Pancreas (tissue), 10 donors: Measurements from ENCODE around the gene MEGF6. TPM values are rescaled to one million over a fixed set of nuclear protein-coding genes. Genes with fewer than 3 reads are reported as not detected.
A peak's percentile ranks its signal among the peaks of the same experiment; 100 is the strongest.

Experiments used
- ATAC-seq, 4 donors: fragments of 200-7000 bp; cut with Tn5 transposase; one replicate each; pipeline versions ENCODE4 v1.8.0 to v1.9.1; 2020; ENCODE audit warnings: mild to moderate bottlenecking in 4 of 4, moderate library complexity in 4 of 4
- DNase-seq, 6 donors: peaks; one replicate each; pipeline ENCODE4 v3.0.0-alpha.2; 2020
- FAIRE-seq: peaks from 2 replicates; lab custom pipeline; 2012; peaks lifted over from hg19 to GRCh38; lab: Jason Lieb, UNC
- H3K27ac ChIP-seq, 4 donors: fragments of 200-600 bp; sonication (generic); 1 replicate in 3 of 4; 2 replicates in 1 of 4; pipeline versions ENCODE4 v1.5.0 to v1.8.0; 2020
- H3K27me3 ChIP-seq, 4 donors: fragments of 200-600 bp; one replicate each; pipeline ENCODE4 v1.8.0; 2021
- H3K36me3 ChIP-seq, 3 donors: fragments of 200-600 bp; sonication (generic) in 1 of 3; one replicate each; pipeline versions ENCODE4 v1.5.0 to v1.8.0; 2020 to 2021
- H3K4me1 ChIP-seq, 3 donors: fragments of 200-600 bp; one replicate each; pipeline ENCODE4 v1.8.0; 2021
- H3K4me3 ChIP-seq, 4 donors: fragments of 200-600 bp; sonication (generic) in 2 of 4; one replicate each; pipeline versions ENCODE4 v1.5.0 to v1.8.0; 2020 to 2021
- H3K9me3 ChIP-seq, 4 donors: fragments of 200-600 bp; one replicate each; pipeline ENCODE4 v1.8.0; 2021
- WGBS, 2 donors: extraction: QIAGEN DNeasy Blood & Tissue Kit; methylation state at CpG; one replicate each; pipeline ENCODE4 v1.1.7; 2013; 5-methylcytosine and 5-hydroxymethylcytosine counted together
- intact Hi-C, 3 donors: fragments of 100-400 bp; cut with DNase I; formaldehyde crosslinking; loops; one replicate each; pipeline versions ENCODE4 v1.11.1 to v1.14.2; 2022
- polyA plus RNA-seq, 2 donors: library from polyadenylated mRNA; stranded (reverse); fragments of 200-250 nt; gene quantifications; one replicate each; pipeline ENCODE4 v1.2.3, GENCODE V29; 2013
- total RNA-seq, 6 donors: library from RNA; stranded (reverse); fragmentation: NEBNext Ultra II Directional in 4 of 6; extraction: Animal tissue kit (Norgen Biotek cat#: 25700) in 4 of 6; gene quantifications; one replicate each; pipeline versions ENCODE4 v1.2.1 to v1.2.4, GENCODE V29; 2021 to 2023
- TF ChIP-seq, protein P1 (sequence below), 4 donors: fragments of 200-600 bp; sonication (generic) in 3 of 4; IDR thresholded peaks; one replicate each; pipeline versions ENCODE4 v1.5.0 to v1.8.0; 2021; ENCODE audit warnings: antibody characterized with exemption in 4 of 4
- donor health status: healthy with polysubstance abuse.
- donor health status: DM: no; HTN: no; CAD: no; lungs with moderate emphysema.
- donor health status: DM: no; HTN: no; CAD: no.
- donor health status: control.
- donor health status: control.
- donor health status: Bipolar disorder and iron deficiency.
- donor health status: DM: yes; HTN: yes; CAD: no.
- donor health status: DM: no; HTN: no; CAD: no.
- donor health status: DM: no; HTN: no; CAD: no.
- donor health status: DM: yes; HTN: yes; CAD: no.

The MEGF6 gene
- total and polyA plus RNA-seq, 8 donors, result 2.6 to 20.0 (median 8.4) TPM

GRCh38 chr1:3495776-3496745 lies 115.2 kb downstream of the MEGF6 start:
- FAIRE-seq, result no peak

DNA sequence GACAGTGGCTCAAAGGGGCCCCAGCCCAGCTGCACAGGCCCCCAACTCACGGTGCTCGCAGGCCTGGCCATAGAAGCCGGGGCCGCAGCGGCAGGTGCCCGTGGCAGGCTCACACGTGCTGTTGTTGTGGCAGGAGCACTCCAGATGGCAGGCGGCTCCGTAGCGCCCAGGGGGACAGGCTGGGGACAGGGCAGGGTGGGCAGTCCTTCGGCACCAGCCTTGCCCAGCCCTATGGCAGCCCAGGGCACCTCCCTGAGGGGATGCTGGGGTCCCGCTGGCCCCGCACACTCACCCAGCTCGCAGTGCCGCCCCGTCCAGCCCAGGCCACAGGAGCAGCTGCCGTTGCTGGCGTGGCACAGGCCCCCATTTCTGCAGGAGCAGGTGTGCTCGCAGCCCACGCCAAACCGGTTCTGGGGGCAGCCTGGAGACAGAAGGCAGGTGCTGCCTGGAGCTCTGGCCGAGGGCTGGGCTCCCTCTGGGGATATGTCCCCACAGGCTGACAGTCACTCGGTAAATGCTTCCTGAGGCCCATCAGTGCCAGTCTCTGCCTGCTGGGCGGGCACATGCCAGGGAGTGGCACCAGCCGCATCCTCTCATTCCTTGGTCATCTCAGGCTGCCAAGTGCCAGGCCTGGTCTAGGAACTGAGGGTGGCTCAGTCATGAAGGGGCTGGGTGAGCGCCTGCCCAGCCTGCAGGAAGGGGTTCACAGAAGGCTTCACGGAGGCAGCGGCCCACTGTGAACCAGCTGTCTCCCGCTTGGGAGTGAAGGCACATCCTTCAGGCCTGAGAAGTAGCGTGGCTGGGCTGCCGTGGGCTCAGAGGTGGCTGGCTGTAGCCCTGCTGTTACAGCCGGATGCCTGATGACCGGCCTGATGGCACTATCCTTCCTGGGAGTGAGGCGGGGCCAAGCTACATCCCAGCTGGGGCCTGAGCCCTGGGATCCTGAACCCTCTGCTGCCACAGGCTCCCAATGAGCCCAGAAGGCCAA lies 116.7 kb downstream of the MEGF6 start:
- TF ChIP-seq, protein P1, sequence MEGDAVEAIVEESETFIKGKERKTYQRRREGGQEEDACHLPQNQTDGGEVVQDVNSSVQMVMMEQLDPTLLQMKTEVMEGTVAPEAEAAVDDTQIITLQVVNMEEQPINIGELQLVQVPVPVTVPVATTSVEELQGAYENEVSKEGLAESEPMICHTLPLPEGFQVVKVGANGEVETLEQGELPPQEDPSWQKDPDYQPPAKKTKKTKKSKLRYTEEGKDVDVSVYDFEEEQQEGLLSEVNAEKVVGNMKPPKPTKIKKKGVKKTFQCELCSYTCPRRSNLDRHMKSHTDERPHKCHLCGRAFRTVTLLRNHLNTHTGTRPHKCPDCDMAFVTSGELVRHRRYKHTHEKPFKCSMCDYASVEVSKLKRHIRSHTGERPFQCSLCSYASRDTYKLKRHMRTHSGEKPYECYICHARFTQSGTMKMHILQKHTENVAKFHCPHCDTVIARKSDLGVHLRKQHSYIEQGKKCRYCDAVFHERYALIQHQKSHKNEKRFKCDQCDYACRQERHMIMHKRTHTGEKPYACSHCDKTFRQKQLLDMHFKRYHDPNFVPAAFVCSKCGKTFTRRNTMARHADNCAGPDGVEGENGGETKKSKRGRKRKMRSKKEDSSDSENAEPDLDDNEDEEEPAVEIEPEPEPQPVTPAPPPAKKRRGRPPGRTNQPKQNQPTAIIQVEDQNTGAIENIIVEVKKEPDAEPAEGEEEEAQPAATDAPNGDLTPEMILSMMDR (IDR thresholded peaks at IDR 0.05), result no peak
- no peaks in the 10 kb centered on the region for H3K27me3 ChIP-seq
- 72 to 82% methylated on average over 34 of the region's 34 CpGs for WGBS, 2 donors
- H3K9me3 ChIP-seq, result no peaks in the 10 kb centered on the region
- intact Hi-C loops, result loop anchor here (5.0 to 10.0 kb wide), 3 partner anchors 128 to 228 kb away; no protein-coding TSS in a partner anchor
- H3K36me3 ChIP-seq, result no peaks in the 10 kb centered on the region
- H3K4me3 ChIP-seq, result no peak overlapping the region
- DNase-seq (peak in 1 of 6 donors; percentile 57), ATAC-seq (no peak), FAIRE-seq (no peak)
- no peaks in the 10 kb centered on the region for H3K4me1 ChIP-seq
- H3K27ac ChIP-seq, result no peak overlapping the region

More at GRCh38 chr1:3495776-3496745, 115.2 kb downstream of the MEGF6 start:
- H3K36me3 ChIP-seq, result no peaks in the 10 kb centered on the region
- WGBS, 2 donors, result 74 to 87% methylated on average over 30 to 36 of the region's 36 CpGs
- DNase-seq, result peak in 1 of 6 donors; percentile 65
- TF ChIP-seq, protein P1 (IDR thresholded peaks at IDR 0.05), result no peak
- no peak overlapping the region for H3K27ac ChIP-seq
- no peaks in the 10 kb centered on the region for H3K27me3 ChIP-seq
- no peak overlapping the region for H3K4me3 ChIP-seq
- ATAC-seq, result no peak
- H3K4me1 ChIP-seq, result no peaks in the 10 kb centered on the region
- no peaks in the 10 kb centered on the region for H3K9me3 ChIP-seq
- intact Hi-C loops, result loop anchor here in 1 of 3 donors (10.0 kb wide), 1 partner anchor 139 kb away; no protein-coding TSS in a partner anchor

DNA sequence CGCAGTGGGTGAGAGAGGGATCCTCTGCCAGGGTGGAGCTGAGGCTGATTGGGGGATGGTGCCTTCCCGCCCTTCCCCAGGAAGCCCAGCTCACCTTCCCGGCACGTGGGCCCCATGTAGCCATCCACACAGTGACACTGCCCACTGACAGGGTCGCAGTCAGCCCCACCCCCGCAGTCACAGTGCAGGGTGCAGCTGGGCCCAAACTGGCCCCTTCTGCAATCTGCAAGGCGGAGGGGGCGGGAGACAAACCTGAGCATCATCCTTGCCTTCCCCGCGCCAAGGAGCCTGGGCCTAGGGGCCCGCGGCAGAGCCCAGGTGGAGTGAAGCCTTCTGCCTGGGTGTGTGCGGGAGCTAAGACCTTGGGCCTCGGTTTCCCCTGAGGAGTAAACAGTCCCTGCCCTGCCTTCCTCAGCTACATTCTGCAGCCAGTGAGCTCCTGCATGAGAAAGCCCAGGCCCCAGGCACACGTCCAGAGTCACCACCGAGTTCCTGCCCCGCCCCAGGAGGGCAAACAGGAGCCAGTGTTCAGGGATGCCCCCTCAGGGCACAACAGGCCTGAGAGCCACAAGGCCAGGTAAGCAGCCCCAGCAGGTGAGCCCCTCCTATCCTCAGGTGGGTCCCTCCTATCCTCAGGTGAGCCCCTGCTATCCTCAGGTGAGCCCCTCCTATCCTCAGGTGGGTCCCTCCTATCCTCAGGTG lies 118.6 kb downstream of the MEGF6 start:
- H3K4me3 ChIP-seq, result no peak overlapping the region
- no peak overlapping the region for H3K27ac ChIP-seq
- DNase-seq (no peak), ATAC-seq (no peak), FAIRE-seq (no peak)
- no peaks in the 10 kb centered on the region for H3K9me3 ChIP-seq
- no peaks in the 10 kb centered on the region for H3K4me1 ChIP-seq
- intact Hi-C loops, result loop anchor here (5.0 to 10.0 kb wide), 3 partner anchors 130 to 230 kb away; no protein-coding TSS in a partner anchor
- 78 to 86% methylated on average over 17 of the region's 17 CpGs for WGBS, 2 donors
- H3K27me3 ChIP-seq, result no peaks in the 10 kb centered on the region
- TF ChIP-seq, protein P1 (IDR thresholded peaks at IDR 0.05), result no peak
- H3K36me3 ChIP-seq, result no peaks in the 10 kb centered on the region
